Anterior cingulate cortex (tissue), 58 donors: ENCODE measurements around the gene CDK5RAP1.
"Not testable (repeated sequence)": the region's sequence is repeated elsewhere in the genome, so short reads cannot be mapped to it uniquely, and the experiment has no call there.

Experiments used
- DNase-seq, 58 donors: peaks; one replicate each; lab custom pipeline; 2025; lab: John Stamatoyannopoulos, UW

The CDK5RAP1 gene

DNA sequence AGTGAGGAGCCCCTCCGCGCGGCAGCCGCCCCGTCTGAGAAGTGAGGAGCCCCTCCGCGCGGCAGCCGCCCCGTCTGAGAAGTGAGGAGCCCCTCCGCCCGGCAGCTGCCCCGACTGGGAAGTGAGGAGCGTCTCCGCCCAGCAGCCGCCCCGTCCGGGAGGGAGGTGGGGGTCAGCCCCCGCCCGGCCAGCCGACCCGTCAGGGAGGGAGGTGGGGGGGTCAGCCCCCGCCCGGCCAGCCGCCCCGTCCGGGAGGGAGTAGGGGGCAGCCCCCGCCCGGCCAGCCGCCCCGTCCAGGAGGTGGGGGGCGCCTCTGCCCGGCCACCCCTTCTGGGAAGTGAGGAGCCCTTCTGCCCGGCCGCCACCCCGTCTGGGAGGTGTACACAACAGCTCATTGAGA lies 12.0 kb downstream of the CDK5RAP1 start:
- DNase-seq: not testable (repeated sequence)

- no peak for DNase-seq
Observed at GRCh38 chr20:33388268-33388667, 13.1 kb downstream of the CDK5RAP1 start.

DNA sequence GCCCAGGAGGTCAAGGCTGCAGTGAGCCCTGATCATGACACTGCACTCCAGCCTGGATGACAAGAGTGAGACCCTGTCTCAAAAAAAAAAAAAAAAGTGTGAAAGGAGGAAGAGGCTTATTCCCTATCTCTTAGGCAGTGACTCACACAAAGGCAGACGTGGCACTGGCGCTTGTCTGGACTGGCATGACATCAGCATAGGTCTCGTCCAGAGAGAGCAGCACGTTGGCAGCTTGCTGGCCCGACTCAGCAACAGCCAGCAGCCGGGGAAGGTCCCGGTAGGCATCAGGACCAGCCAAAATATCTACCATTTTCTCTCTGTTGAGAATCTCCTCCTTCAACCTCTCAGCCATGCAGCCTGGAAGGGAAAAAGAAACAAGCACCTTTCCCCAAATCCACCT lies 14.1 kb downstream of the CDK5RAP1 start:
- no peak for DNase-seq

GRCh38 chr20:33386673-33387072 lies 14.6 kb downstream of the CDK5RAP1 start:
- DNase-seq: no peak

- DNase-seq: no peak
Observed at GRCh38 chr20:33377366-33377765, 24.0 kb downstream of the CDK5RAP1 start.

- DNase-seq: no peak
Observed at GRCh38 chr20:33373735-33374605, 27.3 kb downstream of the CDK5RAP1 start.

GRCh38 chr20:33372993-33373441 lies 28.3 kb downstream of the CDK5RAP1 start:
- DNase-seq: no peak

DNA sequence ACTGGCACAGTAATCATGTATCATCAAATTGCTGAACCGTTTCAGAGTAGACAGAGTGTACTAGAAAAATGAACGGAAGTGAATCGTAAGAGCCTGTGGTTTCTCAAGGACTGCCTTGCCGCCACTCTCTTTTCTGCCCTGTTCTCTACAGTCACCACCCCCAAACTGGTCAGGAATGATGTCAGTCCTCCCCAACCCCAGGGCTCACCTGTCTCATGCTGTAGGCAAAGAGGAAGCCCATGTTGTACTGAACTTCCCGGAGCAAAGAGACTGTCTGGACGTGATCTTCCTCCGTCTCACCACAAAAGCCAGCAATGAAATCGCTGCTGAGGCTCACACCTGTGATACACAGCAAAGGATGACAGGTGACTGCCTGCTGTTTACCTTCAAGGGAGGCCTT lies 31.0 kb downstream of the CDK5RAP1 start:
- DNase-seq: no peak

GRCh38 chr20:33362898-33363297 lies 38.4 kb downstream of the CDK5RAP1 start:
- DNase-seq: no peak

DNA sequence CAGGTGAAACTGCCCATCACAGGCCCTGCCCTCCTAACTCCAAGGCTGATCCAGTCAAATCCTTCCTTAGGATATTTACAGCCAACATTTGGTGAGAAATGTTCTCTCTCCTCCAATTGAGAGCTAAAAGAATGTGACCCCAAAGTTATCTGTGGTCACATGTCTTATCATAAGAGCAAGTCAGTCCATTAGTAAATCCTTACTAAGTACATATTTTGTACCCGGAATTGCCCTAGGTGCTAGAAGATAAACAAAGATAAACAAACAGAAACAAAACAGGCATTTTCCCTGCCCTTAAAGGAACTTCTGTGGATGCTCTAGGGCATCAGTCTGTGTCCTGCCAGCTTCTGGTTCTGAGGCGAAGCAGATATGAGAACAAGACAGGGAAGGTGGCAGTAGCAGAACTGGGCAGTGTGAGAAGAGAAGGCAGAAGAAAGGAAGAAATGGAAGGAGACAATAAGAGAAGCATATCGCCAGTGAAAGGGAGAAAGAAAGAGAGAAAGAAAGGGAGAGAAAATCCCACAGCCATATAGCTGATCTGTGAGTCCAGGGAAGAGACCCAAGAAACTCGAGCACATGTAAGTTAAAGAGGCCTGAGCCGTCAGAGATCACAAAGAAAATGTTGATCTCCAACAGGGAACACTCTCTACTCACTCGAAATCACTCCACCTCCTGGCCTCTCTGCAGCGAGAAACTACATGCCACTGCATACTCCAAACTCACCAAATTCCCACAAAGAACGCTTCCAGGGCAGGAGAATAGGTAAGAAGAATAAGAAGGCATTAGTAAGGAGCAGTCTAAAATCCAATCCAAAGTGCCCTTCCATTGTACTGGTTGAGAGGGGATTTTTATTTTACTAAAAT lies 41.7 kb downstream of the CDK5RAP1 start:
- no peak for DNase-seq

DNA sequence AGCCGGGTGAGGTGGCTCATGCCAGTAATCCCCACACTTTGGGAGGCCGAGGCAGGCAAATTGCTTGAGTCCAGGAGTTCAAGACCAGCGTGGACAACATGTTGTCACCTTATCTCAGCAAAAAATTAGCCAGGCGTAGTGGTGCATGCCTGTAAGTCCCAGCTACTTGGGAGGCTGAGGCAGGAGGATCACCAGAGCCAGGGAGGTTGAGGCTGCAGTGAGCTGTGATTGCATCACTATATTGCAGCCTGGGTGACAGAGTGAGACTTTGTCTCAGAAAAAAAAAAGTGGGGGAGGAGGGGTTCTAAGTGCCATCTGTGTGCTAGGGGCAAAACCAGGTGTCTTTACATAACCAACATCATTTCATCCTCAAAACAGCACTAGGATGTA lies 48.3 kb downstream of the CDK5RAP1 start:
- DNase-seq: no peak

DNA sequence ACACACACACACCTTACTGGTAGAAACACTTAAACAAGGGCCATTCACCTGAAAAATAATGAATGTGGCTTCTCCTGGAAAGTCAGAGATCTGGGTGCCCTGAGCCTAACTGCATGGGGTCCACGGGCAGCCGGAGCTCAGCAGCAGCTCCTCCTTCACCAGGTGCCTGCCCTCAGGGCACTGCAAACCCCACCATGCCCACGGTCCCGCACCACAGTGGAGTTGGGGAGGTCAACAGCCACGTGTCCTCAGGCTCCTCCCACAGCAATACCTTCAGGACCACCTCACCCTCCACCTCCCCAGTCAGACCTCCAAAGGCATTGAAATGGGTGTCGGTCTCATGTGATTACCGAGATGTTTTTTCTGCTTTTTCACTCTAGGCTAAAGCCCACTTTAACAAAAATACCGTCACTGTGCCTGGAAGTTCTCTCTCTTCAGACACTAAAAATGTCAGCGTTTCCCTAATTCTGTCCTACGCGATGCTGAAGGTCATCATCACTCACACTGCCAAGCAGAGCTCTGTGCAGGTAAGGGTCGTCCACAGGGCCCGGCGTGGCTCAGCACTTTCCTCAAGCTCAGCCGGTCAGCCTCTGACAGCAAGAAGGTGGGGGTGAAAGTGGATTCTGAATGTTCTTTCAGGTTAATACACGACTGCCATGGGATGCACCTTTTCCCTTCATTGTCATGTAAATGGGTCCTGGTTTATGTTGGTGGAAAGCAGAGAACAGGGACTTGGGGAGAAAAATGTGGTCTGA lies 48.9 kb downstream of the CDK5RAP1 start:
- DNase-seq: no peak

DNA sequence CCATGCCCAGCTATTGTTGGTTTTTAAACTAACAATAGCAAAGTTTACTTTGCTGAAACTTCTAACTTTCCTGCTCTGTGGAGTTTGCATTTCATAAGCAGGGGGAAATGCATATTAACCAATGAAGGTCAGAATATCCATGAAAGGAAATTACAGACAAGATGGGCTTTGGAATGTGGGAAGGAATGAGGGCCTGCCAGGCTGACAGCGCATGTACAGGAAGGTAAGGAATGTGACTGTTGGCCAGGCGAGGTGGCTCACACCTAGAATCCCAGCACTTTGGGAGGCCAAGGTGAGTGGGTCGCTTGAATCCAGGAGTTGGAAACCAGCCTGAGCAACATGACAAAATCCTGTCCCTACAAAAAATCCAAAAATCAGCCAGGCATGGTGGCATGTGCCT lies 49.6 kb downstream of the CDK5RAP1 start:
- DNase-seq: no peak

- DNase-seq: no peak
Observed at GRCh38 chr20:33349493-33349892, 51.8 kb downstream of the CDK5RAP1 start.

DNA sequence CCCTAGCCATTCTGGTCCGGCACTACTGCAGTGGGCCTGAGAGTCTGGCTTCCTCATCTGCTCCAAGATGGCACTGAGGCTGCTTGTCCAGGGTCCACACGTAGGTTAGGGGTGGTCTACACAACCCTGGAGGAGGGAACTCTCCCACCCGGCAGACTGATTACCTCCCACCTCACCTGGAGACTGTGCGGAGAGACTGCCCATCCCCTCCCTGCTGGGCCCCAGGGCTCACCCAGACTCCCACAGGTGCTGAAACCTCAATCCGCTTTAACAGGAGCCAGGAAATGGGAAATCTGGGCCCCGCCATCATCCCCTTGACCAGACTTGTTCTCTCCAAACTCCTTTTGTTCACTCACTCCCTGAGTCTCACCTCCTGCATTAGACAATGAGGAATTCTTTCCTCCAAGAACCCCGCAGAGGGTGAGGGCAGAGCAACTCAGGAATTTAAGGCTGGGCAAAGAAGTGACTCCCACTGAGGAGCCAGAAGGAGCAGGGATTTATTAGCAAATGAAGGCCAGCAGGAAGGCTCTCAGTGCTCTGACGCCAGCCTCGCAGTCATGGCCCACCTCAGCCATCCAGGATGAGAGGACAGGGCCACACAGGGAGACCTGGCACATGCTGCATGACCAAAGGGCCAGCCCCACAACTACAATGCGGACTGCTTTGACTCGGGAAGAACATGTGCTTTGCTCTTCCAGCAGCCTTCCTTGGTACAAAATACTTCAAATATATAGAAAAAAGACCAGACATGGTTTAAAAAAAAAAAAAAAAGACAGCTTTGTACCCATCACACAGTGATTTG lies 53.0 kb downstream of the CDK5RAP1 start:
- DNase-seq: no peak

GRCh38 chr20:33345342-33345741 lies 56.0 kb downstream of the CDK5RAP1 start:
- no peak for DNase-seq

- DNase-seq: no peak
Observed at GRCh38 chr20:33343521-33343920, 57.8 kb downstream of the CDK5RAP1 start.

- no peak for DNase-seq
Observed at GRCh38 chr20:33339515-33340058, 61.7 kb downstream of the CDK5RAP1 start.

DNA sequence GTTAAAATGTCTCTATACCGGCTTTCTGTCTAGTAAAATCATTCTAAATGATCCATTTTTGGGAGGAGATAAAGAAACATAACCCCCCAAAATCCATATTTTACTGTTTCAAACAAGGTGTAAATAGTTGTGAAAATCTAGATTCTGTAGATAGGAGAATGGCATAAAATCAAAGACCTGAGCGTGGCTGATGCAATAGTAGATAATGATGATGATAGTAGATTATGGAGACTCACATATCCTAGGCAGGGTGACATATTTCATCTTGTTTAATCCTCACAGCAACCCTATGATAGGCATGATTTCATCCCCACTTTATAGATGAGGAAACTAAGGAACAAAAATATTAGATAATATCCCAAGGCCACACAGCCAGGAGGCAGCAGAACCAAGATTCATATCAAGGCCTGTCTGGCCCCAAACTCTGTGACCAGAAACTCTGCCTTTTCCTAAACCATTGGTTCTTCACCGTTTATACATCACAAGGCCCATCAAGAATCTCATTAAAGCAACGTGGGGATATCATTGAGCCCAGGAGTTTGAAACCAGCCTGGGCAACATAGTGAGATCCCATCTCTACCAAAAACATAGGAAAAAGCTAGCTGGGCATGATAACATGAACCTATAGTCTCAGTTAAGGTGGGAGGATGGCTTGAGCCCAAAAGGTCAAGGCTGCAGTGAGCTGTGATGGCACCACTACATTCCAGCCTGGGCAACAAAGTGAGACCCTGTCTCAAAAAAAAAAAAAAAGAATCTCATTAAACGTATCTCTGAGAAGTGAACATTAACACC lies 62.7 kb downstream of the CDK5RAP1 start:
- no peak for DNase-seq
